Ishikawa (cell line): ENCODE results near the gene STX3.

Experiments
- CEBPB ChIP-seq: IDR thresholded peaks from 2 replicates; pipeline ENCODE4 v1.6.1; 2012
- CREB1 ChIP-seq: IDR thresholded peaks from 2 replicates; pipeline ENCODE4 v1.6.1; 2012; ENCODE audit warnings: low read depth
- EP300 ChIP-seq: IDR thresholded peaks from 2 replicates; pipeline ENCODE4 v1.6.1; 2012; ENCODE audit warnings: borderline replicate concordance
- MAX ChIP-seq: IDR thresholded peaks from 2 replicates; pipeline ENCODE4 v1.6.1; 2012
- NFIC ChIP-seq: IDR thresholded peaks from 2 replicates; pipeline ENCODE4 v1.6.1; 2012
- RAD21 ChIP-seq: IDR thresholded peaks from 2 replicates; pipeline ENCODE4 v1.6.1; 2012; ENCODE audit warnings: low read depth
- REST ChIP-seq: IDR thresholded peaks from 2 replicates; pipeline ENCODE4 v1.6.1; 2012; ENCODE audit warnings: low read depth, mild to moderate bottlenecking
- TAF1 ChIP-seq: IDR thresholded peaks from 2 replicates; pipeline ENCODE4 v1.6.1; 2012; ENCODE audit warnings: low read depth, mild to moderate bottlenecking
- TCF12 ChIP-seq: IDR thresholded peaks from 2 replicates; pipeline ENCODE4 v1.6.1; 2012; ENCODE audit warnings: low read depth
- TEAD4 ChIP-seq: IDR thresholded peaks from 2 replicates; pipeline ENCODE4 v1.6.1; 2012
- USF1 ChIP-seq: IDR thresholded peaks from 2 replicates; pipeline ENCODE4 v1.6.1; 2012
- YY1 ChIP-seq: IDR thresholded peaks from 2 replicates; pipeline ENCODE4 v1.6.1; 2012; ENCODE audit warnings: low read depth
- ZBTB7A ChIP-seq: IDR thresholded peaks from 2 replicates; pipeline ENCODE4 v1.6.1; 2012; ENCODE audit warnings: low read depth

- TF ChIP-seq EP300 (no peak), TAF1 (no peak), TCF12 (no peak), USF1 (no peak), MAX (no peak), TEAD4 (no peak), YY1 (no peak), RAD21 (no peak), CEBPB (no peak), ZBTB7A (no peak), REST (no peak), CREB1 (no peak), NFIC (no peak)
Measured at GRCh38 chr11:59707371-59707770, 47.8 kb upstream of the STX3 start.
